Breast epithelium (tissue), 3 donors: Measurements from ENCODE around the gene CACNA2D1.

Experiments
- CTCF ChIP-seq, 3 donors: fragments of 450-650 bp; IDR thresholded peaks; one replicate each; pipeline ENCODE4 v1.5.1; 2016 to 2017; ENCODE audit warnings: antibody characterized with exemption in 3 of 3, mild to moderate bottlenecking in 3 of 3, moderate library complexity in 3 of 3
- POLR2A ChIP-seq: fragments of 450-650 bp; IDR thresholded peaks from one replicate; pipeline ENCODE4 v1.6.1; 2016; ENCODE audit warnings: antibody characterized with exemption, mild to moderate bottlenecking, moderate library complexity

DNA sequence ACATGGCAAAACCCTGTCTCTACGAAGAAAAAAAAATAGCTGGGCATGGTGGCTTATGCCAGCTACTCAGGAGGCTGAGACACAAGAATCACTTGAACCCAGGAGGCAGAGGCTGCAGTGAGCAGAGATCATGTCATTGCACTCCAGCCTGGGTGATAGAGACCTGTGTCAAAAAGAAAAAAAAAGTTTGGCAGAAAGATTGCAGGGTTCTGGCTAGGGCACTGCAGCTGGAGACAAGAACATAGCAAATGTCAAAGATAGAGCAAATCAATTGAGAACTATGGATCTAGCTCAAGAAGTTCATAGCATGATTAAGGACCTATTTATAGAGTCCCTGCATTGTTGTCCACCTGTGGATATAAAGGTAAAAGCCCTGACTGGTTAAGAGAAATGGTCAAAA, 79.5 kb downstream of the CACNA2D1 start:
- TF ChIP-seq CTCF (IDR thresholded peaks at IDR 0.05) (no peak), POLR2A (no peak)
